GM19351 (cell line): ENCODE measurements around the gene GCC1.
"Not testable (repeated sequence)": the region's sequence is repeated elsewhere in the genome, so short reads cannot be mapped to it uniquely, and the experiment has no call there.

ENCODE experiments used
- ATAC-seq: cut with Tn5 transposase; IDR thresholded peaks from one replicate; pipeline ENCODE4 v1.9.1; 2021; ENCODE audit warnings: mild to moderate bottlenecking, moderate library complexity; ENCODE audit not compliant: unreplicated experiment

GCC1 gene

GRCh38 chr7:127540461-127540860, 44.9 kb downstream of the GCC1 start:
- not testable (repeated sequence) for ATAC-seq

GRCh38 chr7:127539116-127539515, 46.3 kb downstream of the GCC1 start:
- ATAC-seq = no peak

GRCh38 chr7:127536741-127537140, 48.7 kb downstream of the GCC1 start:
- no peak for ATAC-seq

GRCh38 chr7:127536394-127536691, 49.1 kb downstream of the GCC1 start:
- no peak for ATAC-seq

GRCh38 chr7:127535546-127536393, 49.6 kb downstream of the GCC1 start:
- ATAC-seq = no peak

- ATAC-seq = no peak
These were observed 50.8 kb downstream of the GCC1 start for GRCh38 chr7:127534636-127535035.

- ATAC-seq = no peak
These were observed 52.7 kb downstream of the GCC1 start for GRCh38 chr7:127532736-127533135.

- no peak for ATAC-seq
These were observed 53.2 kb downstream of the GCC1 start for GRCh38 chr7:127532151-127532550.
